IMR-90 (cell line): ENCODE results near the gene FAM184A.

Experiments
- BHLHE40 ChIP-seq: fragments of 150-350 bp; IDR thresholded peaks from 2 replicates; pipeline ENCODE4 v1.6.1; 2016; ENCODE audit warnings: mild to moderate bottlenecking, low read depth, low read length
- CTCF ChIP-seq: conservative IDR thresholded peaks from 2 replicates; pipeline ENCODE4 v1.5.1; 2012; ENCODE audit warnings: mild to moderate bottlenecking, low read depth, low read length, improper control_type of control experiment
- MAFK ChIP-seq: IDR thresholded peaks from 2 replicates; pipeline ENCODE4 v1.6.1; 2012; ENCODE audit warnings: low read depth, low read length, improper control_type of control experiment
- MAZ ChIP-seq: IDR thresholded peaks from 2 replicates; pipeline ENCODE4 v1.6.1; 2012; ENCODE audit warnings: low read depth, mild to moderate bottlenecking, low read length, improper control_type of control experiment, moderate library complexity, borderline replicate concordance
- RFX5 ChIP-seq: IDR thresholded peaks from 2 replicates; pipeline ENCODE4 v1.8.0; 2012; ENCODE audit warnings: low read depth, mild to moderate bottlenecking, low read length, moderate library complexity

DNA sequence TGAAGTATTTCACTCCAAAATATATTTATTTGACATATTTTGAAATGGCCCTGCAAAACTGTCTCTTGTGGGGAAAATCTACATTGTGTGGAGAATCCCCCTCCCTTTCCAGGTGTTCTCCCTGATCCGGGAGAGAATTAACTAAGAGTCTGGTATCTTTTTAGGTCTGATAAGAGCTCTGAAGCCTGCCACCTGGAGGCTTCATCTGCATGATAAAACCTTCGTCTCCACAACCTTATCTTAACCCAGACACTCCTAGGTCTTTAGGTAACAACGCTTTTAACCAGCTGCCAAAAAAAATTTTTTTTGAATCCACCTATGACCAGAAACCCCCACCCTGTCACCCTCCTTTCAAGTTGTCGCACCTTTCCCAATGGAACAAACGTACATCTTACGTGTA, 43.0 kb downstream of the FAM184A start:
- TF ChIP-seq MAZ: no peak
- TF ChIP-seq CTCF: no peak
- TF ChIP-seq MAFK: no peak
- no peak for TF ChIP-seq BHLHE40
- TF ChIP-seq RFX5: no peak
